Renal cortical epithelial cell (primary cell): ENCODE measurements around the gene GOLGA8J. TPM values are rescaled to one million over a fixed set of nuclear protein-coding genes. Genes with fewer than 3 reads are reported as not detected.
"Not testable (repeated sequence)": the region's sequence is repeated elsewhere in the genome, so short reads cannot be mapped to it uniquely, and the experiment has no call there.

ENCODE experiments used
- DNase-seq: peaks from one replicate; pipeline ENCODE4 v3.0.0-alpha.2; 2011; ENCODE audit warnings: low read depth
- total RNA-seq: library from RNA; depleted of rRNA; stranded (reverse); fragments of >200 nt; gene quantifications from 2 replicates; pipeline ENCODE4 v1.2.3, GENCODE V29; 2014

GOLGA8J gene, protein sequence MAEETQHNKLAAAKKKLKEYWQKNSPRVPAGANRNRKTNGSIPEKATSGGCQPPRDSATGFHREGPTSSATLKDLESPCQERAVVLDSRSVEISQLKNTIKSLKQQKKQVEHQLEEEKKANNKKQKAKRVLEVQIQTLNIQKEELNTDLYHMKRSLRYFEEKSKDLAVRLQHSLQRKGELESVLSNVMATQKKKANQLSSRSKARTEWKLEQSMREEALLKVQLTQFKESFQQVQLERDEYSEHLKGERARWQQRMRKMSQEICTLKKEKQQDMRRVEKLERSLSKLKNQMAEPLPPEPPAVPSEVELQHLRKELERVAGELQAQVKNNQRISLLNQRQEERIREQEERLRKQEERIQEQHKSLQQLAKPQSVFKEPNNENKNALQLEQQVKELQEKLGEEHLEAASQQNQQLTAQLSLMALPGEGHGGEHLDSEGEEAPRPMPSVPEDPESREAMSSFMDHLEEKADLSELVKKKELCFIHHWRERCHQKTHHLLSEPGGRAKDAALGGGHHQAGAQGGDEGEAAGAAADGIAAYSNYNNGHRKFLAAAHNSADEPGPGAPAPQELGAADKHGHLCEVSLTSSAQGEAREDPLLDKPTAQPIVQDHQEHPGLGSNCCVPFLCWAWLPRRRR
- total RNA-seq = 0.10 TPM in 1 of 2 replicates, not detected in the other

DNA sequence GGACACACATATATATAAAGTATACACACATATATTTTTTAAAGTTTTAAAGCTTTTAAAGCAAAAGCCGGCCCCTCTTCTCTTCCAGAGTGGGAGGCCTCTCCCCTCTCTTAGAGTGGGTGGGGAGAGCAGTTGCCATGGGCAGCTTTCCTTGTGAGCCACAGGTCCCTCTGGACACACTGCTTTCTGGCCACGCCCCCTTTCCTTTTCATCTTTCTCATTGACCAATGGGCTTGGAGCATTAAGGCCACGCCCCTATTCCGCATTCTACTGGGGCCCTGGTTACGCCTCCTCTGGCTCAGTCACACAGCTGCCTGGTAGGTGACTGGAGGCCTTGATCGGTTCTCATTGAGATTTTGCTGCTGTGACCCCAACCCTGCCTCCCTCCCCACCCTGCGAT is at the start of gene GOLGA8J:
Gene GOLGA8J (plus strand): TSS at position 301 of the 400 bp plus-strand sequence. CDS start 98 bp downstream, at position 399.
- not testable (repeated sequence) for DNase-seq

DNA sequence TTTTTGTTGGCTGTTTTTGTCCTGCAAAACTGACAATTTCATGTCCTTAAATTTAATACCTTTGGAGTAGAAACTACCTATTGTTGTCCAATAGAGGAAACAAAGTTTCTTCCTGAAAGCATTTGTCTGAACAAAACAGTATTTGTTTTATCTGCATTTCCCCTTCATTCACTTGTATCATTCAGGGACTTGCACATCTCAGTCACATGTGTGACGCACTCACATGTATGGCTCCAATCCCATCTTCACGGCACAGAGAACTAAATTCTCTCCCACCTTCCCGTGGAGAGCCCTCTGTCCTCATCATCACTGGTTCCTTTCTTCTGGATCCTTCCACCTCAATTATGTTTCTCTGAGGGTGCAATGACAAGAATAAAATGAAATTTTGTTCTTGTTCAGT is 49.5 kb upstream of the GOLGA8J start:
- no peak for DNase-seq

DNA sequence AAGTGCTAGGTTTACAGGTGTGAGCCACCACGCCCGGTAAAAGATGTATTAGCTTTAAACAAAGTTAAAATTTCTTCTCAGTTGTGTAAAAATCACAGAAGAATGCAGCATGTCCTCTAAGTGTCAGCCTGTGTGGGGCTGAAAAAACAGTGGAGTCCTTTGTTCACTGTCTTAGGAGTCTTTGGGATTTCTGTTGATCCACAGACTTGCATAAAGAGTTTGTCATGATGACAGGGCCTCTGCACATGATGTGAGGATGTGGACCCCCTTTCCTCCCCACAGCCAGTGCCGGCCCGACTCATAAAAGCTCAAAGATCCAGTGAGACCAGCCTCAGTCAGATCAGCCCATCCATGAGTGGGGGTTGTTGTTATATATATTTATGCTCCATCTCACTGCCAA is 49.0 kb upstream of the GOLGA8J start:
- no peak for DNase-seq

DNA sequence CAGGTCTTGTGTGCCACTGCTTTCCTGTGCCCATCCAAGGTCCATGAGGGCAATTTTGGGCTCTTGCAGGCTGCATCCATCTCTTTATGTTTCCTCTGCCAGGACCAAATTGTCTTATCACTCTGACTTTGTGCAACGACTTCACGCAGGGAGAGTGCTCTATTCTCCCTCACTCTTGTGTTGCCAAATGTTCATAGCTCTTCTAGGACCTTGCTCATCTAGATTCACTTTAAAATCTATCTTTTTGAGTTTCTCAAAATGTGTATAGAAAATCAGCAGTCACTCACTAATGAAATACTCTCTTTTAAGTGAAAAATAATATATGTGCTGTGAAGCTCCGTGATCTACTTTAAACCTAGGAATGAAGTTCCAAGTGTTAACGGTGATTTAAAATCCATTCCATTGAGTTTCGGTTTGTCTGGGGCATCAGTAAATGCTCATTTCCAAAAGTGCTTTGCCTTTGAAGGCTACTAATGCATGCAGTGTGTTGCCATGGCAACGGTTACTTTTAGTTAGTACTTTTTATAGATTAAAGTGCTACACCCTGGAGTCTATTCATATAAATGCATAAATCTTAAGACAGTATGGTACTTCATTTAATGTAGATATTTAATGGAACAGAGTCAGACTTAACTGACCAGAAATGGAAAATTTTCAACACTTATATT is 46.6 kb upstream of the GOLGA8J start:
- no peak for DNase-seq

DNA sequence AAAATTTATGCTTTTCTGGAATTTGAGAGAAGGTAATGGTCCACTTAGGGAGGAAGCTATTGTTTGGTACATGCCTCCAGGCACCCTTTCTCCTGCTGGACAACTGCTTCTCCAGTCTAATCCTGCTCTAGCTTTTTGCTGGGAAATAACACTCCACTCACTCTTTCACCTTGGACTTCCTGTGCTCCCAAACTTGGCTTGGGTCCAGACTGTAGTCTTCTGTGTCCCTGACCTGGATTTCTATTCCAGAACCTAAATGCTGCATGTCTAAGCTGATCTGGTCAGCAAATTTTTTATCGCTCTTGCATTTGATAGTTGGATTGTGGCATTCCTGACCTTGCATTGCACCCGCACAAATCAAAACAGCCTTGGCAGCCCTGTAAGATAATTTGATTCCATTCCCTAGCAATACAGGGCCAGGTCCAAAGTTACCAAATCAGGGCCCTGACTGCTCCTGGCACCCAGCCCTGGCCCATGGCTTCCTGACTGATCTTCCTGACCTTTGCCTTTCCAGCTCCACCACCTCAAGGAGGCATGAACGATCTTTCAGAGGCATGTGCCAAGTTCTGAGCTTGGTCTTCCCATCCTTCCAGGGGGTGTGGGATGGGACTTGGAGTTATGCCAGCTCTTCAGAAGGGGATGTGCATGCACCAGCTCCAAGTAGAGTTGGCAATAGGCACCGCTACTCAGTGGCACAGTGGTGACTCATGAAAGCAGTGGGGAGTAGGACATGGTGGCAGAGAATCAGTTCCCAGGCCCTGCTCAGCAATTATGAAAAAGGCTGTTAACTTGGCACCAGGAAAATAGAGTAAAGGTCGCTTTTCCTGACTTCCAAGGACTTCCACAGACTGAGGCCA is 43.9 kb upstream of the GOLGA8J start:
- DNase-seq = peak; percentile 81

DNA sequence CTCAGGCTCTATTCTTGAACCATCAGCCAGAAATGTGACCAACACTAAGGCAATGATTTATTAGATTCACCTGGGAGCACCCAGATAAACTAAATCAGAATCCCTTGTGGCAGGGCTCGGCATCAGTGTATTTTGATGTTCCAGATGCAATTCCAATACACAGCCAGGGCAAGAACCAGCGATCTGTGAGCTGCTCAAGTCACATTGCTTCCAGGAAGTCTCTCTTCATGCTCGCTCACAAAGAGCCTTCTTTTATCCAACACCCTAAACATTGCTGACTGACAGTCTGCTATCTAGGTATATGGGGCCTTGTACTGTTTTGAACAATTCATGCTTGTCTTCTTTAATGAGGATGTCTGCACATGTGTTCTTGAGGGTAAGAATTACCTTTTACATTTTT is 40.9 kb upstream of the GOLGA8J start:
- no peak for DNase-seq

DNA sequence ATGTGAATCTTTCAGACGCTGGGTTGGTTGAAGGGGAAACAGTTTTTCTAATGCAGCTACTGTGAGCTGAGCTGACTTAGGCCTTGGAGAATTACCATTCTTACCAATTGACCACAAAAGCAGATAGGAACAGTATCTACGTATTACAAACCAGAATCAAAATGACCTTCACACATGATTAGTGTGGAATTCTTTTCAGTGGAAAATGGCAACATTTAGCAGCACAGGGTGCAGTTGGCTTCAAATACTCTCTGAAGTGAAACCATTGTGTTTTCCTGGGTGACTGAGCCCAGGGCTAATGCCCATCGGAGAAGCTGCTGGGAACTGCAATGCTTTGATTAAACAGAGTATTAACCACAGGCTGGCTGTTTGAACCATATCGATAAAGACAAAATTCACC is 40.2 kb upstream of the GOLGA8J start:
- DNase-seq = peak; percentile 54

DNA sequence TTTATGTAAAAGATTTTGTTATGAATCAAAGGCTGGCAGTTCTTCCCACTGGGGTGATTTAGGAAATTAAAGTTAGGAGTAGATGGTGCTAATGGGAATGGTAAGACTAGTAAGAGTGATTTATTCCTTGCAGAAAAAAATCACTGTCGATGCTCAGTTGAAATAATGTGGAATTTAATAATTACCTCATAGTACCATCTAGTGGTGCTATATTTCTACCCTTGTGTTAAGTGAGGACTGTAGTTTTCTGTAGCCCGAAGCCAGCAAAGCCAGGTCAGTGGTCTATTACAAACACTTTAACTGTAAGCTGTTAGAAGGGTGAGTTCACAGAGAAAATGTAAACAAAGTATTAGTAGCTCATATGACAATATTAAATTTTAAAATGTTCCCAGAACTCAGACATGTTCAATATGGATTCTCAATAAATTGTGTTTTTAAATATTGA is 39.5 kb upstream of the GOLGA8J start:
- peak; percentile 71 for DNase-seq

DNA sequence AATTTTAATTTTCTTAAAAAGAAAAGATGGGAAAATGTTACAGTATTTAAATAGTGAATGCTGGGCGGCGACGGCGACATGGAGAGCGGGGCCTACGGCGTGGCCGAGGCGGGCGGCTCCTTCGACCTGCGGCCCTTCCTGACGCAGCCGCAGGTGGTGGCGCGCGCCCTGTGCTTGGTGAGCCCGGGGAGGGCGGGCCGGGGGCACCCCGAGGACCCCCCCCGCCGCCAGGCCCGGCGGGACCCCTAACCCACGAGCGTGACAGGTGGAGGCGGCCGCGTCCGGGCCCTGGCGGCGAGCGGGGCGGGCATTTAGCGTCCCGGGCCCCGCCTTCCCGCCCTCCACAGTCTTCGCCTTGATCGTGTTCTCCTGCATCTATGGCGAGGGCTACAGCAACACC is 38.4 kb upstream of the GOLGA8J start:
- no peak for DNase-seq

DNA sequence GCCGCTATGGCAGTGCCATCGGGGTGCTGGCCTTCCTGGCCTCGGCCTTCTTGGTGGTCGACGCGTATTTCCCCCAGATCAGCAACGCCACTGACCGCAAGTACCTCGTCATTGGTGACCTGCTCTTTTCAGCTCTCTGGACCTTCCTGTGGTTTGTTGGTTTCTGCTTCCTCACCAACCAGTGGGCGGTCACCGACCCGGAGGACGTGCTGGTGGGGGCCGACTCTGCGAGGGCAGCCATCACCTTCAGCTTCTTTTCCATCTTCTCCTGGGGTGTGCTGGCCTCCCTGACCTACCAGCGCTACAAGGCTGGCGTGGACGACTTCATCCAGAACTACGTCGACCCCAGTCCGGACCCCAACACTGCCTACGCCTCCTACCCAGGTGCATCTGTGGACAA is 37.9 kb upstream of the GOLGA8J start:
- not testable (repeated sequence) for DNase-seq

DNA sequence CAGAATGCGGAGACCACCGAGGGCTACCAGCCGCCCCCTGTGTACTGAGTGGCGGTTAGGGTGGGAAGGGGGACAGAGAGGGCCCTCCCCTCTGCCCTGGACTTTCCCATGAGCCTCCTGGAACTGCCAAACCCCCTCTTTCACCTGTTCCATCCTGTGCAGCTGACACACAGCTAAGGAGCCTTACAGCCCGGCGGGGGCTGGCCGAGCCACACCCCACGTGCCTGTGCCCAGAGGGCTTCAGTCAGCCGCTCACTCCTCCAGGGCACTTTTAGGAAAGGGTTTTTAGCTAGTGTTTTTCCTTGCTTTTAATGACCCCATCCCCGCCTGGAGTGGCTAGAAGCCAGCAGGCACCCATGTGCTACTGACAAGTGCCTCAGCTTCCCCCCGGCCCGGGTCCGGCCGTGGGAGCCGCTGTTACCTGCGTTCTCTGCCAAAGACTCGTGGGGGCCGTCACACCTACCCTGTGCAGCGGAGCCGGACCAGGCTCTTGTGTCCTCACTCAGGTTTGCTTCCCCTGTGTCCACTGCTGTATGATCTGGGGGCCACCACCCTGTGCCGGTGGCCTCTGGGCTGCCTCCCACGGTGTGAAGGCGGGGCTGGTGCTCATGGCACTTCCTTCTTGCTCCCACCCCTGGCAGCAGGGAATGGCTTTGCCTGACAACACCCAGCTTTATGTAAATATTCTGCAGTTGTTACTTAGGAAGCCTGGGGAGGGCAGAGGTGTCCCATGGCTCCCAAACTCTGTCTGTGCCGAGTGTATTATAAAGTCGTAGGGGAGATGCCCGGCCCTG is 37.3 kb upstream of the GOLGA8J start:
- peak; percentile 39 for DNase-seq

DNA sequence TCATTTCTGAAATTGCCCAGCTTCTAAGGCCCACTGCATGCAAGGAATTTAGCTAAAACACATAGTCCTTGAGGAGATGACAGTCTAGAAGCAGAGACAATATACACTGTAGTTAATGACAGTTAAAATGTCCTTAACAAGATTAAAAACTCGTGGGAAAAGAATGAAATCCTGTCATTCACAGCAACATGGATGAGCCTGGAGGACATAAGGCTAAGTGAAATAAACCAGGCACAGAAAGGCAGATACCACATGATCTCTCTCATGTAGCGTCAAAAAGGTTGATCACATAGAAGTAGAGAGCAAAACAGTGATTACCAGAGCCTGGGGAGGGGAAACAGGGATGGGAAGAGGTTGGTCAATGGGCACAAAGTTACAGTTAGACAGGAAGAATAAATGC is 36.3 kb upstream of the GOLGA8J start:
- peak; percentile 21 for DNase-seq

DNA sequence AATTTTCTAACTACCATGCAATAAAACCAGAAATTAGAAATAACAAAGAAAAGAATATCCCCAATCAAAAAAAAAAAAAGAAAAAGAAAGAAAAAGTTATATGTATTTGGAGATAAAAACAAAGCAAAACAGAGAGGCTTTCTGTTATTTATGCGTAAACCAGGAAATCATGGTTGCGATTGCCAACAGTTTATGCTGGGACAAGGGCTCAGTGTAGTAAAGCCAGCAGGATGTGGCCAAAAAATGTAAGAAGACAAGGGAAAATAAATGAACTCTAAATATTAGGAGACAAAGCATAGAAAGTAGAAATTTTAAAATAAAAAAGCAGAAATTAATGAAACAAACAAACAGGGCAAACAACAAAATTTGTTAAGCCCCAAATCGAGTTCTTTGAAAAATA is 27.2 kb upstream of the GOLGA8J start:
- DNase-seq = no peak

DNA sequence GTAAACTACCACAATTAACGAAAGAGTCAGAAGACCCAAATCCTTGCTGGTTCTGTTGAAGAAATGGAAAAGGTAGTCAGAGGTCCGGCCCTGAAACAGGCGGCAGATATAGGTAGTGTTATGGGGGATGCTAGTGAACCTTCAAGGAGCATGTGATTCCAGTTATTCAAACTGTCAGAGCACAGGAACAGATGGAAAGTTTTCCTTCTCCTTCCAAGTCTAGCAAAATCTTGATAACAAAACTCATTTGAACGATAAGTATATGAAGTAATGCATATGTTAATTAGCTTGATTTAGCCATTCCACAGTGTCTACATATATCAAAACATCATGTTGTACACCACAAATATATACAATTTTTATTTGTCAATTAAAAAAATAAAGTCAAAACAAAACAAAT is 26.6 kb upstream of the GOLGA8J start:
- no peak for DNase-seq

DNA sequence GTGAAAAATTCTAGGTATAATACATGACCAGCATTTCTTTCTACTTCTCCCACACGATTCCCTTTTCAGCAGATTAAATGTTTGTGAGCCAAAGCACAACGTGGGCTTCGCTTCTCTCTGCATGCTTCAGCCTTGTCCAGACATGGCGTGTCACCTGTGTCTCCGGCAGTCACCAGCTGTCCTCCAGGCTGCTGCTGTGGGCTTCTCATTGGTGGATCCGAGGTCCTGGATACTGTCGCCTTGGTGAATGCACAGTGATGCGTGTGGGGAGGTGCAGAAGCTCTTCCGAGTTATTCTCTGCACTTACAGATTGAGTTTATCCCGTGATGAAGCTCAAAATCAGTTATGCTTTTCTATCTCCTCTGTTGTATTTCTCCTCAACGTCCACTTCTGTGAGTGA is 23.0 kb upstream of the GOLGA8J start:
- DNase-seq = no peak

DNA sequence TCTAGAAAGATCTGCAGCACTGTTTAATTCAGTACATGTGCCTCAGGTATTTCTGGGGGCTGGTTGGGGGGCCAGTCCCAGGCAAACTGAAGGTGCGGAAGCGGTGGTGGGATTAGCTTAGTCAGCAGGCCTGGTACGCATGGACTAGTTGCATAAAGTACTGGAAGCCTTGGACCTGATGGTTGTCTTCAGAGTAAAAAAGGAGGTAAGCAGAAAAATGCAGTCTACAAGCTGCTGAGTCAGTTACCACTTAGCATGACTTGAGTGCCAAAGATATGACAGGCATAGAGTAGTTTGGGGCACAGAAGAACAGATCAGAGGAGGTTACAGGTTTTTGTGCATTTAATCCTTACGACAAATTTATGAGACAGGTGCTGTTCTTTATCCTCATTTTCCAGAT is 19.9 kb upstream of the GOLGA8J start:
- DNase-seq = peak; percentile 67

DNA sequence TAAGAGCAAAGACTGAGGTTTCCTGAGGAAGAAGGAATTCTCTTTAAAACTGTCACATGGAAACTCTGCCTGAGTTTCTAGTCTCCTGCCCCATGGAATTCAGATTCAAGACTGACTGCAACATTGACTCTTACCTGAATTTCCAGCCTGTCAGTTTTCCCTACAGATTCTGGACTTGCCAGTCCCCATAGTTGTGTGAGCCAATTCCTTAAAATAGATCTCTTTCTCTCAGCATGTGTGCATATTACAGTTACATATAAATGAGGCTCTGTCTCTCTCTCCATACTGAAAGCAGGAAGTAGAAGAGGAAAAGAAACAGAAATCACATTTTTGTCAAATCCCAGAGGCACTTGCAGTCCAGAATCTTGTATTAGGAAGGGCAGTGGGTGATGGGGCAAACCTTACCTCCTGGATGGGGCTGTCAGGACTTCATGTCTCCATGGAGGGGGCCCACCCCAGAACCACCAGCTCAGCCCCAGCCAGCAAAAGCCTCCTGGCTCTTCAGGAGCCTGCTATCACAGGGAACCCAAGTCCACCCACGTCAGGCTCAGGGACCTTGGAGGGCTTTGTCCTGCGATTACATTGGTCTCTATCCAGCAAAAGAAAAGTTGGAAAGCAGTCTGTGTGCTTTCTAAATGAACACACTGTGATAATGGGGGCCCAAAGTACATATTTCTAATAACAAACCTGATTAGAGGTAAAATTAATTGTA is 18.8 kb upstream of the GOLGA8J start:
- no peak for DNase-seq

DNA sequence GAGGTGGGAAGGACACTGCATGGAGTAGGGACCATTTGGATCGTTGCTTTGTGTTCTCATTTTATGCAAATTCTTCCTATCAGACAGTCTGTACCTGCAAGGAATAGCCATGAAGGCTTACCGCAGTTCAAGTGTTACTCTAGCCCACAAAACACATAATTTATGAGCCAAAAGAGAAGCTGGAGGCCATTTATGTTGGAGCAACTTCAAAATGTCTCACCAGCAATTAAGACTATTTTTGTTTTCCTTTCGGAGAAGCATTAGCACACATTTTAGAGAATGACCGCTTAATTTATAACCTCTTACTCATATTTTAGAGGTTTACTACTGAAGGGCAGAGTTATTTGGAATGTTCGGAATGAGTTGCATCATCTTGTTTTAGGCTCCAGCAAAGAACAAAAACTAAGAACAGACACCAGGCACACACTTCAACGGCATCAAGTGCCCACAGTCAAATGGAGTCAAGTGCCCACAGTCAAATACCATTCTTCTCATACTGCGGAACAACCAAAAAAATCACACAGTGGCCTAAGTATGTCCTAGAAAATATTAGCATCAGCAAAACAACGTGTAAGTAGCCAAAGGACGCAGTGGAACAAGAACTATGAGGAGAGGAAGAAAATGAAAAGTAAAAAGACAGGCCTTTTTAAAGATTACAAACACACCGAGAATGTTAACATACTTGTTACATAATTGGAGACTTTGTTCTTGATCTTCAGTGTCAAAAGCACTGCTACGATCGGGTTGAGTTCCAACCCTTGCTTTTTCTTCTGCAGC is 17.5 kb upstream of the GOLGA8J start:
- DNase-seq = peak; percentile 99

DNA sequence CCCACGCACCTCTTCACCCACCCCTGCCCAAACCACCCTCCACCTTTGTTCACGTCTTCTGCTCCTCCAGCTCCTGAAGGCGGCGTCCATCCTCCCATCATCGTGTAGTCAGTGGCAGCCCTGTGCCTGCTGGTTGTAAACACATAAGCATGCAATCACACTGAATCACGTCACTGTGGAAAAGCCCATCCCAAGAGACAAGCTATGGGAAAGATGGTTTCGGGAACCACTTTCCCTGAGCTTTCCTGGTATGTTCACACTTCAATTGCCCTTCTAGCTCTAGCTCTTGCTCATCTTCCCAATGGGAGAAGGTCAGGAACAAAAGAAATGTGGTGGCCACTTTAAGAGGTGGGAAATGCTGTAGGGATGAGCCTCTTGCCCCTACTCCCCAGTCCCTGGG is 14.4 kb upstream of the GOLGA8J start:
- DNase-seq = no peak

DNA sequence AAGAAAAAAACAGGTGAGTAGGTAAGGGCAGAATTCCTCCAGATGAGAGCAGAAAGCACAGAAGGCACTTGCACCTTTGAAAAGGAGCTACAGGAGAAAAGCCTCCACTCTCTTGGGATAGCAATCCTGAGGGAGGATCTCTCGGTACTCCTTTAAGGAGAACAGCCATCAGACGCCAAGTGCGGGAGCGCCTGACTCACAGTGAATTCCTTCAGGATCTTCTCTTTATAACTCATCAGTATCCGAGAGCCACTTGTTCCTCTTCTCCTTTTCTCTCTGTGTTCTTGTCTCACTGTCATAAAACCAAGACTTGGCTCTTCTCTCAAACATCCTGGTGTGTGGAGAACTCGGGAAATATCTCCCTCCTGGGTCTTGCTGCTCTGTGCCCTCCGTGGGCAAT is 10.1 kb upstream of the GOLGA8J start:
- DNase-seq = no peak
